Natural killer cell (primary cell): ENCODE results near the gene SLC2A9. TPM values are rescaled to one million over a fixed set of nuclear protein-coding genes. Genes with fewer than 3 reads are reported as not detected.

Source experiments
- ATAC-seq, 3 donors: fragments of 150-1000 bp in 2 of 3; fragments of 200-7000 bp in 1 of 3; cut with Tn5 transposase; 1 replicate in 1 of 3; 2 replicates in 2 of 3; pipeline ENCODE4 v1.10.0; 2021; ENCODE audit warnings: mild to moderate bottlenecking in 2 of 3, moderate library complexity in 2 of 3
- DNase-seq, 2 donors: peaks; one replicate each; pipeline versions ENCODE4 v3.0.0 to v3.0.0-alpha.2; 2013 to 2021; ENCODE audit warnings: mixed read lengths in 1 of 2
- H3K27ac ChIP-seq: one replicate; pipeline ENCODE4 v1.5.1; 2013; ENCODE audit warnings: mild to moderate bottlenecking, low read length
- H3K27me3 ChIP-seq: one replicate; pipeline ENCODE4 v1.6.1; 2013; ENCODE audit warnings: low read length; ENCODE audit not compliant: control insufficient read depth, insufficient read depth
- H3K36me3 ChIP-seq: one replicate; pipeline ENCODE4 v1.6.1; 2013; ENCODE audit warnings: low read length; ENCODE audit not compliant: control insufficient read depth, insufficient read depth
- H3K4me1 ChIP-seq: one replicate; pipeline ENCODE4 v1.6.1; 2013; ENCODE audit warnings: low read length; ENCODE audit not compliant: control insufficient read depth, insufficient read depth
- H3K4me3 ChIP-seq: one replicate; pipeline ENCODE4 v1.5.1; 2013; ENCODE audit warnings: low read length
- H3K9me3 ChIP-seq: one replicate; pipeline ENCODE4 v1.6.1; 2013; ENCODE audit warnings: low read length; ENCODE audit not compliant: control insufficient read depth, insufficient read depth
- H3K27ac Mint-ChIP-seq, 2 donors: one replicate each; pipeline ENCODE4 v1.8.0; 2022; ENCODE audit warnings: mild to moderate bottlenecking in 2 of 2, mixed read lengths in 2 of 2, moderate library complexity in 1 of 2
- H3K27me3 Mint-ChIP-seq, 2 donors: one replicate each; pipeline ENCODE4 v1.8.0; 2022; ENCODE audit warnings: low read depth in 2 of 2, mixed read lengths in 2 of 2
- H3K36me3 Mint-ChIP-seq: one replicate; pipeline ENCODE4 v1.8.0; 2022; ENCODE audit warnings: mixed read lengths
- H3K4me1 Mint-ChIP-seq, 2 donors: one replicate each; pipeline ENCODE4 v1.8.0; 2022; ENCODE audit warnings: mixed read lengths in 2 of 2
- H3K4me3 Mint-ChIP-seq: one replicate; pipeline ENCODE4 v1.8.0; 2022; ENCODE audit warnings: mild to moderate bottlenecking, moderate library complexity, mixed read lengths
- H3K9me3 Mint-ChIP-seq, 2 donors: one replicate each; pipeline ENCODE4 v1.8.0; 2022; ENCODE audit warnings: mixed read lengths in 2 of 2
- WGBS: methylation state at CpG from one replicate; pipeline ENCODE4 v1.1.7; 2013; ENCODE audit warnings: missing lambda C conversion rate; ENCODE audit not compliant: insufficient coverage; 5-methylcytosine and 5-hydroxymethylcytosine counted together
- intact Hi-C: fragments of 100-400 bp; cut with micrococcal nuclease; formaldehyde crosslinking; loops from one replicate; pipeline ENCODE4 v1.14.2; 2022
- total RNA-seq, 4 donors: library from RNA; stranded (reverse); fragments of 120-200 nt in 1 of 4; gene quantifications; one replicate each; pipeline versions ENCODE4 v1.2.3 to v1.2.4, GENCODE V29; 2013 to 2022
- TF ChIP-seq, protein P1 (sequence below): fragments of 200-600 bp; IDR thresholded peaks from one replicate; pipeline ENCODE4 v1.8.0; 2022; ENCODE audit warnings: antibody characterized with exemption

SLC2A9 gene
- total RNA-seq, 3 donors from 2014 or later (not counting 1 experiment from before 2014, with no cell fraction given), result 1.5 to 5.5 (median 3.9) TPM

DNA sequence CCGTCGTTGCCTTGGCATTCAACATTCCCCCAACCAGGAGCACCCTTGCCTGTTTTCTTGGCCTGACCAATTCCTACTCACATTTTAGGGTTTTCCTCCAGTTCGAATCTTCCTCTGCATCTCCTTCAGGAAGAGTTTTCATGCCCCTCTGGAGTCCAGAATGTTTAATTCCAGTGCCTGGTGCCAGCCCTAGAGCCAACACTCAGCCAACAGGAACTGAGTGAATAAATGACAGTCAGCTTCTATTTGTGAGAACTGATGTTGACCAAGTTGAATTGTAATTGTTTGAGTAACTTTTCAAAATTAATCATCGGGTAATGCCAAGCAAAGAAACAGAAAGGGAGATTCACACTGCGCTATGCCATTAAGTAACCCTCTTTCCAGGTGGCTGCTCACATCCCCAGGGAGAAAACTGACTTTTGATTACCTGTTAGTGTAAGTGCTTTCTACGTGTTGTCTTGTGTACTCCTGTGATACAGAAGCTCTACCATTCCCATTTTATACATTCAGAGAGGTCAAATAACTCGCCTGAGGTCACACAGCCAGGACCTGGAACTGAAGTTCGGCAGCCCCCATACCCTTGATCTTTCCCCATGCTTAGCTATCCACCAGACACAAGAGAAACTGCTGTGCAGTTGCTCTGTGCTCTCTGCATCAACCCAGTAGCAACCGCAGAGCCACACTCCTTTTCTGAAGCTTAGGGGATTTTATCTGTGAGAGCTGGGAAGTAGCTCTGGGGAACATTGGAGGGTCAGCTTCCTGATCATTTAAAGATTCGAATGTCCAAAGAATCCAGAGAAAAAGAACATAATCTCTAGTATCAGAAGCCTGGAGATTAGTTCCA, 19.0 kb upstream of the SLC2A9 start:
- 89% methylated on average over 10 of the region's 10 CpGs for WGBS
- H3K27me3 Mint-ChIP-seq, result no peaks in the 10 kb centered on the region
- H3K4me3 Mint-ChIP-seq, result no peak overlapping the region
- ATAC-seq (no peak), DNase-seq (no peak)
- no peak overlapping the region for H3K4me3 ChIP-seq
- H3K36me3 ChIP-seq, result no peaks in the 10 kb centered on the region
- no peaks in the 10 kb centered on the region for H3K27me3 ChIP-seq
- no peak overlapping the region for H3K27ac ChIP-seq
- H3K27ac Mint-ChIP-seq, result no peak overlapping the region
- no peaks in the 10 kb centered on the region for H3K4me1 ChIP-seq
- TF ChIP-seq, protein P1, sequence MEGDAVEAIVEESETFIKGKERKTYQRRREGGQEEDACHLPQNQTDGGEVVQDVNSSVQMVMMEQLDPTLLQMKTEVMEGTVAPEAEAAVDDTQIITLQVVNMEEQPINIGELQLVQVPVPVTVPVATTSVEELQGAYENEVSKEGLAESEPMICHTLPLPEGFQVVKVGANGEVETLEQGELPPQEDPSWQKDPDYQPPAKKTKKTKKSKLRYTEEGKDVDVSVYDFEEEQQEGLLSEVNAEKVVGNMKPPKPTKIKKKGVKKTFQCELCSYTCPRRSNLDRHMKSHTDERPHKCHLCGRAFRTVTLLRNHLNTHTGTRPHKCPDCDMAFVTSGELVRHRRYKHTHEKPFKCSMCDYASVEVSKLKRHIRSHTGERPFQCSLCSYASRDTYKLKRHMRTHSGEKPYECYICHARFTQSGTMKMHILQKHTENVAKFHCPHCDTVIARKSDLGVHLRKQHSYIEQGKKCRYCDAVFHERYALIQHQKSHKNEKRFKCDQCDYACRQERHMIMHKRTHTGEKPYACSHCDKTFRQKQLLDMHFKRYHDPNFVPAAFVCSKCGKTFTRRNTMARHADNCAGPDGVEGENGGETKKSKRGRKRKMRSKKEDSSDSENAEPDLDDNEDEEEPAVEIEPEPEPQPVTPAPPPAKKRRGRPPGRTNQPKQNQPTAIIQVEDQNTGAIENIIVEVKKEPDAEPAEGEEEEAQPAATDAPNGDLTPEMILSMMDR, result no peak
- intact Hi-C loops, result no loop called here
- H3K9me3 Mint-ChIP-seq, result peaks cover 6 to 8% of the 10 kb centered on the region in 2 donors
- no peaks in the 10 kb centered on the region for H3K4me1 Mint-ChIP-seq
- no peaks in the 10 kb centered on the region for H3K9me3 ChIP-seq
- peaks cover 19% of the 10 kb centered on the region for H3K36me3 Mint-ChIP-seq

DNA sequence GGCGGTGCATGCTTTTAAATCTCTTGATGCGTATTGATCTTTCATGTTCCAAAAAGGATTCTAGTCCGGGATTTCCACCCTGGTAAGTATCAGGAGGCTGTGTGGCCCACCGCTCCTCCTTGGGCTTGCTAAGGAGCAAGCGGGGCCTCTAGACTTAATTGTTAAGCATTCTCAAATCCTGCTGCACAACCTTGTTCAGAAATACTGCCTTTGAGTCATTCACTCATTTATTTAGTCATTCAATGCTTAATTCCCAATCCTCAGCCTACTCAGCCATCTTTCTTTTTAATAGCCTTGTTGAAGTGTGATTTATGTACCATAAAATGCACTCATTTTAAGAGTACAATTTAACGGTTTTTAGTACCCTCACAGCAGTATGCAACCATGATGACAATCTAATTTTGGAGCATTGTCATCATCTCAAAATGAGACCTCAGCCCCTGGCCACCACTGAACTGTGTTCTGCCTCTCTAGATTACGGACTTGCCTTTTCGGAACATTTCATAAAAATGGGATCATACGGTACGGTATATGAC, 15.6 kb upstream of the SLC2A9 start:
- no peaks in the 10 kb centered on the region for H3K9me3 ChIP-seq
- Mint-ChIP-seq H3K4me1 (peaks cover 13 to 14% of the 10 kb centered on the region in 2 donors), H3K36me3 (no peaks in the 10 kb centered on the region), H3K27me3 (no peaks in the 10 kb centered on the region), H3K4me3 (no peak overlapping the region), H3K9me3 (no peaks in the 10 kb centered on the region), H3K27ac (no peak overlapping the region)
- DNase-seq (no peak), ATAC-seq (no peak)
- no peak overlapping the region for H3K4me3 ChIP-seq
- no peak overlapping the region for H3K27ac ChIP-seq
- peaks cover 13% of the 10 kb centered on the region for H3K4me1 ChIP-seq
- intact Hi-C loops, result no loop called here
- TF ChIP-seq, protein P1, result no peak
- 86% methylated on average over 10 of the region's 10 CpGs for WGBS
- H3K36me3 ChIP-seq, result no peaks in the 10 kb centered on the region
- no peaks in the 10 kb centered on the region for H3K27me3 ChIP-seq

DNA sequence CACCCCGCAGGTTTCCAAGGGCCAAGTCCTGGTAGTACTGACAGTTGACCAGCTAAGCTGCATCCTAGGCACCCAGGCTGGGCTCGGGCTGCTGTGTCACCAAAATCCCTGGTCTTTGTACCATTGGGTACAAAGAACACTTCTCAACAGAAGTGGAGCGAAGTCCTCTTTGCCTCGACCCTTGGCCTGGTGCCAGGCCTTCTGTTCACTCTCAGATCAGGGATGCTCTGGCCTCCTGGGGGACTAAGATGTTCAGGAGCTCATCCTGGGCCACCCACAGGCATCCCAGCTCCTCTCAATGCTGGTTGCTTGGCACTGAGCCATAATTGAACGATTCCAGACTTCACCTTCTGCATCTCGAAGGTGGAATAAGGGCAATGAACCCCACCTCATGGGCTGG, 13.8 kb upstream of the SLC2A9 start:
- H3K4me3 ChIP-seq, result no peak overlapping the region
- no peaks in the 10 kb centered on the region for H3K36me3 ChIP-seq
- DNase-seq, result no peak
- H3K27ac ChIP-seq, result no peak overlapping the region
- Mint-ChIP-seq H3K4me1 (peaks cover 13 to 14% of the 10 kb centered on the region in 2 donors), H3K9me3 (no peaks in the 10 kb centered on the region), H3K27me3 (no peaks in the 10 kb centered on the region), H3K4me3 (no peak overlapping the region), H3K27ac (no peak overlapping the region), H3K36me3 (no peaks in the 10 kb centered on the region)
- intact Hi-C loops, result no loop called here
- TF ChIP-seq, protein P1, result no peak
- H3K4me1 ChIP-seq, result peaks cover 13% of the 10 kb centered on the region
- WGBS, result 81% methylated on average over 6 of the region's 6 CpGs
- H3K9me3 ChIP-seq, result no peaks in the 10 kb centered on the region
- no peaks in the 10 kb centered on the region for H3K27me3 ChIP-seq
- no peak for ATAC-seq
